Measurements from ENCODE around the gene SLC9A1.

The SLC9A1 gene

GRCh38 chr1:27124405-27124804 lies 30.5 kb downstream of the SLC9A1 start:
- no peak for TF ChIP-seq EZH2phosphoT487 (IDR thresholded peaks at IDR 0.05; ENCODE audit: low read depth)
- no peak for TF ChIP-seq CTCF (IDR thresholded peaks at IDR 0.05; ENCODE audit: low read depth, low read length)
- no peaks in the 10 kb centered on the region for H4K20me1 ChIP-seq (ENCODE audit: insufficient read depth, low read length)
- no peaks in the 10 kb centered on the region for H3K4me1 ChIP-seq (ENCODE audit: low read length)
- no peaks in the 10 kb centered on the region for H3K79me2 ChIP-seq (ENCODE audit: low read length)
- H3K4me3 ChIP-seq (ENCODE audit: low read length), result no peak overlapping the region
- no peaks in the 10 kb centered on the region for H3K9me3 ChIP-seq (ENCODE audit: insufficient read depth, low read length)
- H3K9ac ChIP-seq (ENCODE audit: low read length), result no peak overlapping the region
- H3K27me3 ChIP-seq (ENCODE audit: low read depth, low read length), result no peaks in the 10 kb centered on the region
- no peak overlapping the region for H3K27ac ChIP-seq (ENCODE audit: low read length)
- H3K4me2 ChIP-seq (ENCODE audit: low read length), result no peak overlapping the region
- no peak overlapping the region for H2AFZ ChIP-seq (ENCODE audit: low read depth, low read length)
- no peaks in the 10 kb centered on the region for H3K36me3 ChIP-seq (replicated peaks; ENCODE audit: low read depth, low read length)

- H3K4me3 ChIP-seq (ENCODE audit: low read length), result no peak overlapping the region
- no peak overlapping the region for H2AFZ ChIP-seq (ENCODE audit: low read depth, low read length)
- H3K4me1 ChIP-seq (ENCODE audit: low read length), result no peaks in the 10 kb centered on the region
- no peaks in the 10 kb centered on the region for H4K20me1 ChIP-seq (ENCODE audit: insufficient read depth, low read length)
- H3K36me3 ChIP-seq (replicated peaks; ENCODE audit: low read depth, low read length), result no peaks in the 10 kb centered on the region
- TF ChIP-seq CTCF (IDR thresholded peaks at IDR 0.05; ENCODE audit: low read depth, low read length), result no peak
- no peak for TF ChIP-seq EZH2phosphoT487 (IDR thresholded peaks at IDR 0.05; ENCODE audit: low read depth)
- H3K9me3 ChIP-seq (ENCODE audit: insufficient read depth, low read length), result no peaks in the 10 kb centered on the region
- H3K27ac ChIP-seq (ENCODE audit: low read length), result no peak overlapping the region
- no peak overlapping the region for H3K9ac ChIP-seq (ENCODE audit: low read length)
- no peak overlapping the region for H3K4me2 ChIP-seq (ENCODE audit: low read length)
- no peaks in the 10 kb centered on the region for H3K27me3 ChIP-seq (ENCODE audit: low read depth, low read length)
- H3K79me2 ChIP-seq (ENCODE audit: low read length), result no peaks in the 10 kb centered on the region
These were observed 32.3 kb downstream of the SLC9A1 start for GRCh38 chr1:27122652-27123051.

- no peak overlapping the region for H3K4me2 ChIP-seq (ENCODE audit: low read length)
- no peak for TF ChIP-seq EZH2phosphoT487 (IDR thresholded peaks at IDR 0.05; ENCODE audit: low read depth)
- no peak for TF ChIP-seq CTCF (IDR thresholded peaks at IDR 0.05; ENCODE audit: low read depth, low read length)
- H4K20me1 ChIP-seq (ENCODE audit: insufficient read depth, low read length), result no peaks in the 10 kb centered on the region
- no peak overlapping the region for H2AFZ ChIP-seq (ENCODE audit: low read depth, low read length)
- H3K9me3 ChIP-seq (ENCODE audit: insufficient read depth, low read length), result no peaks in the 10 kb centered on the region
- H3K4me3 ChIP-seq (ENCODE audit: low read length), result no peak overlapping the region
- H3K36me3 ChIP-seq (replicated peaks; ENCODE audit: low read depth, low read length), result no peaks in the 10 kb centered on the region
- H3K9ac ChIP-seq (ENCODE audit: low read length), result no peak overlapping the region
- H3K27me3 ChIP-seq (ENCODE audit: low read depth, low read length), result no peaks in the 10 kb centered on the region
- H3K79me2 ChIP-seq (ENCODE audit: low read length), result no peaks in the 10 kb centered on the region
- H3K4me1 ChIP-seq (ENCODE audit: low read length), result peaks cover 6% of the 10 kb centered on the region
- H3K27ac ChIP-seq (ENCODE audit: low read length), result no peak overlapping the region
These were observed 34.1 kb downstream of the SLC9A1 start for GRCh38 chr1:27120854-27121253.

- Histone ChIP-seq H3K4me2 (ENCODE audit: low read length) (no peak overlapping the region), H3K36me3 (replicated peaks; ENCODE audit: low read depth, low read length) (no peaks in the 10 kb centered on the region), H3K27me3 (ENCODE audit: low read depth, low read length) (no peaks in the 10 kb centered on the region), H3K9me3 (ENCODE audit: insufficient read depth, low read length) (no peaks in the 10 kb centered on the region), H3K79me2 (ENCODE audit: low read length) (no peaks in the 10 kb centered on the region), H3K9ac (ENCODE audit: low read length) (no peak overlapping the region), H2AFZ (ENCODE audit: low read depth, low read length) (no peak overlapping the region), H3K27ac (ENCODE audit: low read length) (no peak overlapping the region), H3K4me3 (ENCODE audit: low read length) (no peak overlapping the region), H4K20me1 (ENCODE audit: insufficient read depth, low read length) (no peaks in the 10 kb centered on the region), H3K4me1 (ENCODE audit: low read length) (peaks cover 6% of the 10 kb centered on the region)
- no peak for TF ChIP-seq CTCF (IDR thresholded peaks at IDR 0.05; ENCODE audit: low read depth, low read length)
- TF ChIP-seq EZH2phosphoT487 (IDR thresholded peaks at IDR 0.05; ENCODE audit: low read depth), result no peak
These were observed 36.6 kb downstream of the SLC9A1 start for GRCh38 chr1:27118440-27118689.
